ENCODE results near the gene TUFT1. TPM values are rescaled to one million over a fixed set of nuclear protein-coding genes. Genes with fewer than 3 reads are reported as not detected.

Gene TUFT1
- total and polyA plus RNA-seq, 9 of the 15 experiments (the other 6 are each of a cell fraction or from before 2014, with no cell fraction given) = 0.54 to 2.0 (median 1.7) TPM

DNA sequence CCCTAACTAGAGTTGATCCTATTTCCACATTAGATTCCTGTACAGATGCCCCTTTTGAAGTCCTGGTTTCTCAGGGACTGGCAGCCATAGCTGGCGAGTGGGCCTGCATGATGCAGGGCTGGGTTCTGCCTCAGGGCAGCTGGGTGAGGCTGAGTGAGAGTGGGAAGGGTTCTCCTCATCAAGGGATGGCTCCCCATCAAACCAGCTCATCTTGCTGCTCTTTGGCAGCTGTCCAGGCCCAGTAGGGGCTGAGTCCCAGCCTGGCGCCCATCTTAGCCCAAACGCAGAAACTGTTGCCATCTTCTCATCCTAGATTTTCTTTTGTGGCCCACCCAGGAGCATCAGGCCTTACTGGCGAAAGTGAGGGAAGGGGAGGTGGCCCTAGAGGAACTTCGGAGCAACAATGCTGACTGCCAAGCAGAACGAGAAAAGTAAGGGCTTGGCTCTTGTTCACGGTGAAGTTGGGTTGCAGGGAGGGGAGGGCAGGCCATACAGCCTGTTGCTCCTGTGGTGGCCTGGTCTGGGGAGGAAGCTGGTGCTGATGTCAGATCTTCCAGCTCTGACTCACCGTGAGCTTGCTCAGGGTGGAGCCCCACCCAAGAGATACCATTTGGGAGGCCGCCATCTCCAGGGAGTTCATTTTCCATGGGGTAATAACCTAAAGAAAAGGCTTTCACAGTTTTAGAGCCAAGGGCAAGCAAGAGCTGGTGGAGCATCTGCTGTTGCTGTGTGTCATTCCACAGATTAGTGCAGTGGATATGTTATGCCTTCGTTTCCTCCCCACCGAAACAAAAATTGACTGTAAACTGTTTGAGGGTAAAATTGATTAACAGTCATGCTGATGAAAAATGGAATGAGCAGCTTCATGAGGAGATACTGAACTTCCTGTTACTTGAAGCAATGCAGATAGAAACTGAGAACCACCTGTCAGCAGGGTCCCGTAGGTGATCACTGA lies 34.7 kb downstream of the TUFT1 start (continued):
- TF ChIP-seq ELK3 (CRISPR knock-in tag; IDR thresholded peaks at IDR 0.05) (no peak), CCAR2 (IDR thresholded peaks at IDR 0.05; ENCODE audit: low read depth, low read length) (no peak), SMARCA4 (IDR thresholded peaks at IDR 0.05) (peak; percentile 71), CEBPB (tag; IDR thresholded peaks at IDR 0.05) (0 out of 2 replicates have a peak, but pooled peaks have one; percentile 15), NR4A1 (CRISPR knock-in tag; IDR thresholded peaks at IDR 0.05) (no peak), NR4A1 (tag; IDR thresholded peaks at IDR 0.05) (peak; percentile 80), ZFX (CRISPR knock-in tag; IDR thresholded peaks at IDR 0.05) (peak; percentile 51; the same call in 1 of the 2 replicates), ZNF263 (CRISPR knock-in tag; IDR thresholded peaks at IDR 0.05; ENCODE audit: borderline replicate concordance) (no peak), FOXJ2 (tag; IDR thresholded peaks at IDR 0.05) (peak; percentile 45; the same call in 1 of the 2 replicates), LCOR (CRISPR knock-in tag; IDR thresholded peaks at IDR 0.05) (peak; percentile 75; the same call in 1 of the 2 replicates), SRF (CRISPR knock-in tag; IDR thresholded peaks at IDR 0.05) (peak in 1 of 2 experiments; percentile 88; a peak in 1 of 4 replicates), NR3C1 (CRISPR knock-in tag; IDR thresholded peaks at IDR 0.05) (no peak), PRPF4 (IDR thresholded peaks at IDR 0.05; ENCODE audit: insufficient read depth, low read depth, low read length, poor library complexity, severe bottlenecking) (no peak), MTA3 (IDR thresholded peaks at IDR 0.05; ENCODE audit: borderline replicate concordance) (0 out of 2 replicates have a peak, but pooled peaks have one; percentile 42), ATF2 (CRISPR knock-in tag; IDR thresholded peaks at IDR 0.05) (no peak), RBM25 (IDR thresholded peaks at IDR 0.05; ENCODE audit: low read depth, low read length, severe bottlenecking) (no peak), KLF6 (CRISPR knock-in tag; IDR thresholded peaks at IDR 0.05; ENCODE audit: borderline replicate concordance) (peak; percentile 6; the same call in 1 of the 2 replicates)
- TF ChIP-seq, protein P1, sequence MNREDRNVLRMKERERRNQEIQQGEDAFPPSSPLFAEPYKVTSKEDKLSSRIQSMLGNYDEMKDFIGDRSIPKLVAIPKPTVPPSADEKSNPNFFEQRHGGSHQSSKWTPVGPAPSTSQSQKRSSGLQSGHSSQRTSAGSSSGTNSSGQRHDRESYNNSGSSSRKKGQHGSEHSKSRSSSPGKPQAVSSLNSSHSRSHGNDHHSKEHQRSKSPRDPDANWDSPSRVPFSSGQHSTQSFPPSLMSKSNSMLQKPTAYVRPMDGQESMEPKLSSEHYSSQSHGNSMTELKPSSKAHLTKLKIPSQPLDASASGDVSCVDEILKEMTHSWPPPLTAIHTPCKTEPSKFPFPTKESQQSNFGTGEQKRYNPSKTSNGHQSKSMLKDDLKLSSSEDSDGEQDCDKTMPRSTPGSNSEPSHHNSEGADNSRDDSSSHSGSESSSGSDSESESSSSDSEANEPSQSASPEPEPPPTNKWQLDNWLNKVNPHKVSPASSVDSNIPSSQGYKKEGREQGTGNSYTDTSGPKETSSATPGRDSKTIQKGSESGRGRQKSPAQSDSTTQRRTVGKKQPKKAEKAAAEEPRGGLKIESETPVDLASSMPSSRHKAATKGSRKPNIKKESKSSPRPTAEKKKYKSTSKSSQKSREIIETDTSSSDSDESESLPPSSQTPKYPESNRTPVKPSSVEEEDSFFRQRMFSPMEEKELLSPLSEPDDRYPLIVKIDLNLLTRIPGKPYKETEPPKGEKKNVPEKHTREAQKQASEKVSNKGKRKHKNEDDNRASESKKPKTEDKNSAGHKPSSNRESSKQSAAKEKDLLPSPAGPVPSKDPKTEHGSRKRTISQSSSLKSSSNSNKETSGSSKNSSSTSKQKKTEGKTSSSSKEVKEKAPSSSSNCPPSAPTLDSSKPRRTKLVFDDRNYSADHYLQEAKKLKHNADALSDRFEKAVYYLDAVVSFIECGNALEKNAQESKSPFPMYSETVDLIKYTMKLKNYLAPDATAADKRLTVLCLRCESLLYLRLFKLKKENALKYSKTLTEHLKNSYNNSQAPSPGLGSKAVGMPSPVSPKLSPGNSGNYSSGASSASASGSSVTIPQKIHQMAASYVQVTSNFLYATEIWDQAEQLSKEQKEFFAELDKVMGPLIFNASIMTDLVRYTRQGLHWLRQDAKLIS (CRISPR knock-in tag; IDR thresholded peaks at IDR 0.05) = no peak
- TF ChIP-seq, protein P2, sequence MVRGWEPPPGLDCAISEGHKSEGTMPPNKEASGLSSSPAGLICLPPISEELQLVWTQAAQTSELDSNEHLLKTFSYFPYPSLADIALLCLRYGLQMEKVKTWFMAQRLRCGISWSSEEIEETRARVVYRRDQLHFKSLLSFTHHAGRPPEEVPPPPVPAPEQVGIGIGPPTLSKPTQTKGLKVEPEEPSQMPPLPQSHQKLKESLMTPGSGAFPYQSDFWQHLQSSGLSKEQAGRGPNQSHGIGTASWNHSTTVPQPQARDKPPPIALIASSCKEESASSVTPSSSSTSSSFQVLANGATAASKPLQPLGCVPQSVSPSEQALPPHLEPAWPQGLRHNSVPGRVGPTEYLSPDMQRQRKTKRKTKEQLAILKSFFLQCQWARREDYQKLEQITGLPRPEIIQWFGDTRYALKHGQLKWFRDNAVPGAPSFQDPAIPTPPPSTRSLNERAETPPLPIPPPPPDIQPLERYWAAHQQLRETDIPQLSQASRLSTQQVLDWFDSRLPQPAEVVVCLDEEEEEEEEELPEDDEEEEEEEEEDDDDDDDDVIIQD (CRISPR knock-in tag; IDR thresholded peaks at IDR 0.05) = no peak

Measured in K562 (cell line).